NOMO-1 (cell line): ENCODE measurements around the gene PRSS33.

ENCODE experiments used
- DNase-seq, 2 experiments: peaks; one replicate each; lab custom pipeline; 2025; ENCODE audit not compliant: unreplicated experiment in 2 of 2; lab: John Stamatoyannopoulos, UW

The PRSS33 gene

DNA sequence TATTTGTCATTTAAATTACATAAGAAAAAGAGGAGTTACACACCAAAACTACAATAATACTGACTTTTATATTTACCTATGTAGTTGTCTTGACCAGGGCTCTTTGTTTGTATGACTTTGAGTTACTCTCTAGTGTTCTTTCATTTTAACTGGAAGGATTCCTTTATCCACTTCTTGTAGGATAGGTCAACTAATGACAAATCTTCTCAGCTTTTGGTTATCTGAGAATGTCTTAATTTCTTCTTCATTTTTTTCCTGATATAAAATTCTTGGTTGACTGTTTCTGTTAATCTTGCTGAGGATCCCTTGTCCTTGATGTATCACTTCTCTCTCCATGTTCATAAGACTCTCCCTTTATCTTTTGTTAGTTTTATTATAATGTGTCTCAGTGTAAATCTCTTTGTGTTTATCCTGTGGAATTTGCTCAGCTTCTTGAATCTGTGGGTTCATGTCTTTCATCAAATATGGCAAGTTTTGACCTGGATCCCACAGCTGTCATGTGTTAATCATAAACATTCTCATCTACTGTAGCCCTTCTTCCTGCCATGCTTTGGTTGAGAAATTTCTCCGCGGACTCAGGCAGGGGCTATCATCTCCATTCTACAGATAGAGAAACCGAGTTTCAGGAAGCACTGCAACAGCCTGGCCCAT is 16.3 kb upstream of the PRSS33 start:
- no peak for DNase-seq

DNA sequence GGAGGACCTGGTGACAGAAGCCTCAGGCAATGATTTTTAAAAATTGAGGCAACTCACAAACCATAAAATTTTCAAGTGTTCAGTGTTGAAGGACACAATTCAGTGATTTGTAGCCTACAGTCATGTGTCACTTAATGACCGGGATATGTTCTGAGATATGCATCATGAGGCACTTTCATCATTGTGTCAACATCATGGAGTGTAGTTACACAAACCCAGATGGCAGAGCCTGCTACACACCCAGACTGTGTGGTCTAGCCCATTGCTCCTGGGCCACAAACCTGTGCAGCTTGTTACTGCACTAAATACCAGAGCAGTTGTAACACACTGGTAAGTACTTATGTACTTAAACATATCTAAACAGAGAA is 12.5 kb upstream of the PRSS33 start:
- peak in 1 of 2 experiments; percentile 37 for DNase-seq

DNA sequence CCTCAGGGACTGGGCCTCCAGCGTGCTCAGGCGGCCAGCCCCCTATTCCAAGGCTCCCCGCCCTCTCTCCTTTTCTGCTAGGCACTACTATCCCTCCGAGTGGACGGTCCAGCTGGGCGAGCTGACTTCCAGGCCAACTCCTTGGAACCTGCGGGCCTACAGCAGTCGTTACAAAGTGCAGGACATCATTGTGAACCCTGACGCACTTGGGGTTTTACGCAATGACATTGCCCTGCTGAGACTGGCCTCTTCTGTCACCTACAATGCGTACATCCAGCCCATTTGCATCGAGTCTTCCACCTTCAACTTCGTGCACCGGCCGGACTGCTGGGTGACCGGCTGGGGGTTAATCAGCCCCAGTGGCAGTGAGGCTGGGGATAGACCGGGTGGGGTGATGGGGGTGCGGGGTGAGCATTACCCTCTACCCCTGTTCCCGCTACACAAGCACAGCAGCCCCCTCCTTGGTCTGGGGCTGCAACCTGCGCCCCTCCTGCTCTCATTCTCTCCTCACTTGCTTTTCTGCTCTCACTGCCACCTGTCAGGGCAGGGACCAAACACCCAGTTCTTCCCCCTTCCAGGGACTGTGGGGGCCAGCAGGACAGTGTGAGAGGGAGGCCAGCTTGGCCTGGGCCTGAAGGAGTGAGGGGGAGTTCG is 12.0 kb upstream of the PRSS33 start:
- no peak for DNase-seq

DNA sequence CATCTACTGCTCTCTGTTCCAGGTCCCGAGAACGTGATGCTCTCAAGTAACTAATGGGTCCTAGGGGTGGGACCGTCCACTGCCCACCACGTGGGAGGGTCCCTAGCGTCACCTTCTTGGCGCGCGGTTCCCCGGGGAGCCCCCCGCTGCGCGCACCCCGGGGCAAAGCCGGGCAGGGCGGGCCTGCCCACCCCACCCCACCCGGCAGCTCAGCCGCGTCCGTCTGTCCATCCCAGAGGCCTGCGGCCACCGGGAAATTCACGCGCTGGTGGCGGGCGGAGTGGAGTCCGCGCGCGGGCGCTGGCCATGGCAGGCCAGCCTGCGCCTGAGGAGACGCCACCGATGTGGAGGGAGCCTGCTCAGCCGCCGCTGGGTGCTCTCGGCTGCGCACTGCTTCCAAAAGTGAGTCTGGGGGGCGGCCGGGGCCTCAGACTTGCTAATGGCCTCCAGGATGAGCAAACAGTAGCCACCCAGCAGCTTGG is 11.4 kb upstream of the PRSS33 start:
- DNase-seq, result no peak

DNA sequence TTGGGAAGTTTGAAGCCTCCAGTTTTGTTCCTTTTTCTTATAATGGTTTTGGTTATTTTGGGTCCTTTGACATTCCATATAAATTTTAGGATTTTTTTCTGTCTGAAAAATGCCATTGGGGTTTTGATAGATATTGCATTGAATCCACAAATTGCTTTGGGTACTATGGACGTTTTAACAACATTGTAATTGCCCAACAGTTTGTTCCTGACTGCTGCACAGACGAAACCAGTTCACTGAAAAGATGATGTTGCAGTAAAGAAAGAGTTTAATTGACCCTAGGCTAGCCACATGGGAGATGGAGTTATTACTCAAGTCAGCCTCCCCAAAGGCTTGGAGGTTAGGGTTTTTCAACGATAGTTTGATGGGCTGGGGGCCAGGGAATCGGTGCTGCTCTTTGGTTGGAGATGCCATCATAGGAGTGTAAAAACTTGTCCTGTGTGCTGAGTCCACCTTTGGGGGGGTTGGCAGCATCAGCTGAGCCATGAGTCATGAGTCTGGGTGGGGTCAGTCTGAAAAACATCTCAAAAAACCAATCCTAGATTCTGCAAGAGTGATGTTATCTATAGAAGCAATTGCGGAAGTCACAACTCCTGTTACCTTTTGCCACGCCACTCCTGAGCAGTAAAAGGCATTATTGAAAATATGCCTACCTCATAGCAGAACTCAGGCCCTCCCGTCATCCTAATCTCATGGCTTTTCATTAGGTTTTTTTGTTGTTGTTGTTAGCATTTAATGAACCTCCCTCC is 8.2 kb upstream of the PRSS33 start:
- peak; percentile 51 to 75 for DNase-seq

DNA sequence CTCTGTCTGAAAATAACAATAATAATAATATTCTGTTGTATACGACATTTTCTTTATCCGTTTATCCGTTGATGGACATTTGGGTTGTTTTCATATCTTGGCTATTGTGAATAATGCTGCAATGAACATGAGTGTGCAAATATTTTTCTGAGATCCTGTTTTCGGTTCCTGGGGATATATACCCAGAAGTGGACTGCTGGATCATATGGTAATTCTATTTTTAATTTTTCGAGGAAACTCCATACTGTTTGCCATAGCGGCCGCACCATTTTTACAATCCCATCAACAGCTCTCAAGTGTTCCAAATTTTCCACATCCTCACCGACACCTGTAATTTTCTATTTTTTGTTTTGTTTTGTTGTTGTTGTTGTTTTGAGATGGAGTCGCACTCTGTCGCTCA is 5.6 kb upstream of the PRSS33 start:
- no peak for DNase-seq

DNA sequence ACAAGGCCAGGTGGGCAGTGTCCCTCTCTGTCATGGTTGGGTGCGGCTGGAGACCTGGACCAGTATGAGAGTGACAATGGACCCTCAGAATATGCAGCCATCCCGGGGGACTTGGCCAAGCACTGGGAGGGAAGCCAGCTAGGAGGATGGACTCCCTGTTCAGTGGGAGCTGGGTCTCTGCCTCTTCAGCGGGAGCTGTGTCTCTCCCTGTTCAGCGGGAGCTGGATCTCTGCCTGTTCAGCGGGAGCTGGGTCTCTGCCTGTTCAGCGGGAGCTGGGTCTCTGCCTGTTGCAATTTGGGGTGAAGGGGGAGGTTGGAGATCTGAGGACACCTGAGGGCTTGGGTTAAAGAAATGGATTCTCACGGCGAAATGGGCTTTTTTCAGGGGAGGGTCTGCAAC is 3.8 kb upstream of the PRSS33 start:
- no peak for DNase-seq

DNA sequence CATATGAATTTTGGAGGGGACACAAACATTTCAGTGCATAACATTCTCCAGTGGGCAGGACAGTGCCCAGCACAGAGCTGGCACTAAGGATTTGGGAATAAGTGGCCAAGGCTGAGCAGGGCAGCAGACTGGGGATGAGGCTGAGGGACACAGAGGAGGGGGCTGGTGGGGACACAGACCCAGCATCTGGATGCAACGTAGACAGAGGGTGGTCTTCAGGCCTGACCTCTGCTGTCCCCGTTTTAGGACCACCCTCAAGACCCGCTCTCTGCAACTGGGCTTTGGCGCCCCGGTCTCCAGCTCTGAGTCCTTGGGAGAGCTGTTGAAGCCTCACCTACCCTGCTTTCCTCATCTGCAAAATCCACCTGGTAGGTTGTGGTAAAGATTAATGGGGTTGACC is 3.3 kb upstream of the PRSS33 start:
- DNase-seq, result no peak

DNA sequence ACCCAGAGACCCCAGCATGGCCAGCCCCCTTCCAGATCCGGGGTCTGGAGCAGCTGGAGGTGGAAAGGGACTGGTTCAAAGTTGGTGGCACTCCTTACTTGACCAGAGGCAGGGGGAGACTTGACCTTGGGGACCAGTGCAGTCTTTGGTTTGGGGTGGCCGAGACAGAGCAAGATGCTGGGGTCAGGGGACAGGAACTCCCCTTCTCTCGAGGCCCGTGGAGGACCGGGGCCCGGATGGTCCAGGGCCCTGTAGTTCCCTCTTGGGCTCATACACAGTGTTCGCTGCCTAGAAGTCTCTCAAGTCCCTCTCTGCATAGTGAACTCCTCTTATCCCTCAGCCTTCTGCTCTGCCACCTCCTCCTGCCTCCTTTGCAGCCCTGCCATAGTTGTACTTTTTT is 601 bp upstream of the PRSS33 start:
- no peak for DNase-seq

DNA sequence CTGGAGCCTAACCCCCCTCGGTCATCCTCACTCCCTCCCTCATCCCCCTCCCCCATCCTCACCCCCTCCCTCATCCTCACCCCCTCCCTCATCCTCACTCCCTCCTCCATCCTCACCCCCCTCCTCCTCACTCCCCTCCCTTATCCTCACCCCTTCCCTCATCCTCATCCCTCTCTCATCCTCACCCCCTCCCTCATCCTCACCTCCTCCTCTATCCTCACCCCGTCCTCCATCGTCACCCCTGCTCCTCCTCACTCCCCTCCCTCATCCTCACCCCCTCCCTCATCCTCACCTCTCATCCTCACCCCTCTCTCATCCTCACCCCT is 571 bp downstream of the PRSS33 start:
- no peak for DNase-seq

DNA sequence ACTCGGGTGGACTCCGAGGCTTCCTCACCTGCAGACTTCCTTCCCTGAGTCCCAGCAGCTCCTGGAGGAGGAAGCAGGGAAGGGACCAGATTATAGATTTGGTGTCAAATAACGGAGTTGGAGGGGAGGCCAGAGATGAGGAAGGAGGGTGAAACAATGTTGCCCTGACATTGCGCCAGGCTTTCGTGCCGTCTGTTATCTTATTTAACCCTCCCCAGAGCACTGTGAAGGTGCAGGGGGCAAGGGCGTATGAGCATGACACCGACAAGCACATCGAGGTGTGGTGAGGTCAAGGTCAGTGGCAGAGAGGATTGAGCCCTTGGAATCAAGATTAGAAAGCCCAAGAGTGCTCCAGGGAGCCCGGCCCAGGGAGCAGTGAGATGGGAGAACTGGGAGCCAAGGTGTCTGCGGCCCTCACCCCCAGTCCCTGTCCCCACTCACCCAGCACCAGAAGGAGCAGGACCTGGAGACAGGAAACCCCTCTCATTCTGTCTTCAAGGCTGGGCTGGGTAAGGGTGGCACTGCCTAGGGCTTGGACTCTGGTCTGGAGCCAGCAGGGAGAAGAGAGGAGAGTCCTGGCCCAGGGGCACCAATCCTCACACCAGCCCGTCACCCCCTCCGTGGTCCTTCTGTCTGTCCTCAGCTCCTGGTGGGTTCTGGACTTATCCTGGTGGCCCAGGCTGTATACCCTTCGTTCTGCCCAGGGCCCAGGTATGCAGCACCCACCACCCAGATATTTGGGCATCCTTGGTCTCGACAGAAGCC is 1.1 kb downstream of the PRSS33 start:
- no peak for DNase-seq

DNA sequence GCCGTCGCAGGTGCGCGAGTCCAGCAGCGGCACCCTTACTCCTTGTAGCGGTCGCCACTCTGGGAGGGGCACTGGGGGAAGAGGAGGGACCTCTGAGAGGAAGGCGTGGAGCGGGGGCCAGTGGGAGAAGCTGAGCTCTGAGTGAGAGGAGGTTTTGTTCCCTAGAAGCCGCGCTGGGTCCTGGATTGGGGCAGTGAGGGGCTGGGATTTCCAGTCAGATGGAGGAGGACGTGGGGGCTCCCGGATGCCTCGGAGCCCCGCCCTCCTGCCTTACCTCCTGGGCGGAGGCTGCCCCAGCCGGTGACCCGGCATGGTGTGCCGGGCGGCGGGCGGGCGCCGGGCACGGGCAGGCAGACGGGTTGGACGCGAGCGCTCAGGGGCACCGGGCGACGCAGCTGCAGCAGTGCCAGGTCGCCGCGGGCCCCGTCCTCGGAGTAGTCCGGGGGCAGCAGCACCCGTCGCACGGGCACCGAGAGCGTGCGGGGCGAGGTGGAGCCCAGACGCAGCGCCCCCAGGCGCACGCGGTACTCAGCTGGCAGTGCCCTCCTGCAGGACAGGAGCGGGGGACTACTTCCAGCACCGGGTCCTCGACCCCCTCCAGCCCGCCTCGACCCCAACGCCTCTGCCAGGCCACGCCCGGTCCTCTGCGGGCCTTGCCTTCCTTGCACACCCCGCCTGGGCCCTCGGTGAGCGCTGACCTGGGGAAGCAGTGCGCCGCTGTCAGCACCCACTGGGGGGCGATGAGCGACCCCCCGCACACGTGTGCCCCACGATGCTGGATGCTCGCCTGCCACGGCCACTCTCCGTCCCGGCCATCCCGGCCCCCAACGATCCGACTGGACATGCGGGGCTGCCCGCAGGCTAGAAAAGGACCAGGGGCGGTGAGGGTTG is 2.0 kb downstream of the PRSS33 start:
- no peak for DNase-seq

DNA sequence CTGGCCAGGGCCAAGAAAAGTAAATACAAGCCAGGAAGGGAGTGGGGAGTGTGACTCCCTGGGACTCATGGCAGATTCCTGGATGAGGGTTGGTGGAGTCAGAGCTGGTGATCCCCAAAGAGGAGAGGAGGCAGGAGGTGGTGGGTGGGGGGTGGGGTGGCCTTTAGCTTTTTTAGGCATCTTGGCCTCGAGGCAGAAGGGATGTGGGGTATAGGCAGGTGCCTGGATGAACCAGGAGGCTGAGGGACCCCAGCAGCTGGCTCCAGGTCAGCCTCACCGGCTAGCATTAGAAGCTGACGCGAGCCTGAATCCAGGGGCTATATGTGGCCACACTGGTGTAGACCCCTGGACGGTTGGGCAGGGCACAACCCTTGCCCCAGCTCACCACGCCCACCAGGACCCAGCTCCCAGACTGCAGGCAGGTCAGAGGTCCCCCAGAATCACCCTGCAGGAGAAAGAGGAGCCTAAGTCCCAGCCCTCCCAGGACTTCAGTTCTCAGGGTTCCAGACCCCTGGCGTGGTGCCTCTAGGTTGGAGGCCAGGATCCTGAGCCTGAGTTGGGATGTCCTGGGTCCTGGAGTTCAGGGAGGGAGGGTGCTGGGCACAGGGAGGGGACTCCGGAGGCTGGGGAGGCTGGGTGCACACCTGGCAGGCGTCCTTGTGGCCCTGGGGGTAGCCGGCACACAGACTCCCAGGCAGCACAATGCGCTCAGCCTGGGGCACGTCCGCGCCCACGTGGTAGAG is 2.8 kb downstream of the PRSS33 start:
- no peak for DNase-seq

DNA sequence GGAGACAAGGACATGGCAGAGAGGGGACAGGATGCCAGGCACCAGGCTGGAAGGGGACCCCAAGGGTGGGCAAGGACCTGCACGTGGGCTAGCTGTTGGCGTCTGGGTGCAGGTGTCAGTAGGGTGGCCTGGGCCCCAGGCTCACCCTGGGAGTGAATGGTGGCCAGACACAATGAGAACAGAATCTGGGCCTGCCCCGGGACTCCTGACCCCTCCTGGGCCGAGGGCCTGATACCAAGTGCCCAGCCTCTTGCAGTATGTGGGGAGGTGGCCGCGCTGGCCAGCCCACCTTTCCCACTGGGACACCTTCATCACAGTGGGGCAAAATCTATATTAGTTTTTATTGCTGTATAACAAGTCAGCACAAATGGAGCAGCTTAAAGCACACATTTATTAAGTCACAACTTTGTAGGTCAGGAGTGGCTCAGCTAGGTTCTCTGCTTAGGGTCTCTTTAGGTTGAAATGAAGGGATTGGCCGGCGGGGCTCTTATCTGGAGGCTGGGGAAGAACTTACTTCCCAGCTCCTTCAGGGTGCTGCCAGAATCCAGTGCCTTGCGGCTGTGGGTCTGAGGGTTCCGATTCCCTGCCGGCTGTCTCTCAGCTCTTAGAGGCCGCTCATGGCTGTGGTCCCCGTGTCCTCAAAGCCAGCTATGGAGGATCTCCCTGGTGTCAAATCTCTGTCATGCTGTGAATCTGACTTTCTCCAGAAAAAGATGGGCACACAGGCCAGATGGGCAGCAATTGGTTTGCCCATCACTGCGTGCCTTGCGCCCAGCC is 3.6 kb downstream of the PRSS33 start:
- DNase-seq, result no peak

DNA sequence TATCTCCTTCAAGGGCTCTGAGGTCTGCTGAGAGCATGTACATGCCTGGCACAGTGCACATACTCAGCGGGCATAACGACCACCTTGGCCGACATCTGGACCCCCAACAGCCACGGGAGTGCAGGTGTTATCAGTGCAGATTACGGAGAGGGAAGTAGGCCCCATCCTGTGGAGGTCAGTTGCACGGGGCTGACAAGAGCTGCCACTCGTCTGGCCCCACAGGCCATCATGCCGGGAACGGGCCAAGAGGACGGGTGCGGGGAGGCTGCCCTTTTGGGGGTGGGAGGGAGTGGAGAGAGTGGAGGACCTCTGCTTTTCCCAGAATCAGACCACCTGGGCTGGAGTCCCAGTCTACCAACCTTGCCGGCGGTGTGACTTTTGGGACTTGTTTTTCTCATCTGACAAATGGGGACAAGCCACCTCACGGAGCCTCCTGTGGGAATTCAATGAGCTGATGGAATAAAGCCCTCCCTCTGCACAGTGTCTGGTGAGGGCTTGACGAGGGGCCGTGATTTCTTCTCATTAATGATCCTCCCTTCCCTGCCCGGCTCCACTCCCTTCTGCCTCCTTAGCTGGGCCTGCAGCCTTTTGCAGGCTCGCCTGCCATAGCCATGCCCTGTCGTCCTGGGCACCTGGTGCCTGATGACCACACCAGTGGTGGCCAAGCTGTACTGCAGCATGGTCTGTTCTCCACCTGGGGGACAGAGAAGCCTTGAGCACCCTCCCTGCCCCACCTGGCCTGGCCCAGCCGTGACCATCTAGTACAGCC is 4.6 kb downstream of the PRSS33 start:
- no peak for DNase-seq

DNA sequence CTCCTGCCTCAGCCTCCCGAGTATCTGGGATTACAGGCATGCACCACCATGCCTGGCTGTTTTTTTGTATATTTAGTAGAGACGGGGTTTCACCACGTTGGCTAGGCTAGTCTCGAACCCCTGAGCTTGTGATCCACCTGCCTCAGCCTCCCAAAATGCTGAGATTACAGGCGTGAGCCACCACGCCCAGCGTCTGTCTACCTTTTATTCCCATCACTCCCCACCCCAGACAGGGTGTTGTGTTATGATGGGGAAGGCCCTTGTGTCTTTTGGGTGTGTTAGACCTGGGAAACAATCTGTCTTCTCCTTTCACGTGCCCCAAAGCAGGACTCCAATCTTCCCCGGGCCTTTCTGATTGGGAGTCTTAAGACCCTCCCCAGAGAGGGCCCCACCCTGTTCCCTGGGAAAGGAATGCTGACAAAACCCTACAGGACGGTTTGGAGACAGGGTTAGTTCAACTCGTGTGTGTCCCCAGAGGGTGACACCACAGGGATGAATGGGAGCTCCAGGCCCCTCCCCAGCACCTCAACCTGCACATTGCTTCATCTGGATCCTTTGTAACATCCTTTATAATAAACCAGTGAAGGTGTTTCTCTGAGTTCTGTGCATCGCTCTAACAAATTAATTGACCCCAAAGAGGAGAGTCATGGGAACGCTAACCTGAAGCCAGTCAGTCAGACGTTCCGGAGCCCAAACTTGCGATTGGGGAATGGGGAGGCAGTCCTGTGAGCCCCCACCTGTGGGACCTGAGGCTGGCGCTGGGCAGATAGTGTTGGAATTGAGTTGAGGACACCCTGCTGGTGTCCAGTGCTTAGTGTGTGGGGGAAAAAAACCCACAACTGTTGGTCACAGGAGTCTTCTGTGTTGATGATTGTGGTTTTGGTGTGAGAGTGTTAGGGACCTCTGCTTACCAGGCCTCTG is 7.1 kb downstream of the PRSS33 start:
- no peak for DNase-seq
